A549 (cell line): ENCODE data around the gene PLEKHG4B. TPM values are rescaled to one million over a fixed set of nuclear protein-coding genes. Genes with fewer than 3 reads are reported as not detected.
A peak's percentile ranks its signal among the peaks of the same experiment; 100 is the strongest.

Experiments
- ATAC-seq, 2 experiments: fragments of 200-7000 bp in 1 of 2; fragments of >200 bp in 1 of 2; cut with Nextera tagmentation in 1 of 2; cut with Tn5 transposase in 1 of 2; 3 replicates each; pipeline versions ENCODE4 v1.8.0 to v1.9.1; 2018 to 2020; ENCODE audit warnings: mild to moderate bottlenecking in 1 of 2, moderate library complexity in 1 of 2
- CTCF ChIA-PET: fragments of 300-600 bp; sonication (Branson Sonifier 250); formaldehyde crosslinking; extraction: SDS; loops from one replicate; lab custom pipeline; 2021; ENCODE audit warnings: antibody characterized with exemption, inconsistent platforms; lab: Yijun Ruan, JAX
- POLR2A ChIA-PET: fragments of 350-600 bp; formaldehyde crosslinking; extraction: SDS; loops from one replicate; lab custom pipeline; 2021; ENCODE audit warnings: antibody characterized with exemption, inconsistent platforms; lab: Yijun Ruan, JAX
- DNase-seq, 2 experiments: peaks; one replicate each; pipeline versions ENCODE4 v3.0.0 to v3.0.0-alpha.2; 2011 to 2016; ENCODE audit warnings: low read depth in 1 of 2, low spot score in 1 of 2
- FAIRE-seq: peaks from 2 replicates; lab custom pipeline; 2011; peaks lifted over from hg19 to GRCh38; lab: Jason Lieb, UNC
- H3K27ac ChIP-seq, 2 experiments: fragments of >200 bp; sonication (Bioruptor Twin); formaldehyde crosslinking; 3 replicates each; pipeline ENCODE4 v1.5.1; 2016 to 2017
- H3K4me1 ChIP-seq: fragments of >200 bp; sonication (Bioruptor Twin); formaldehyde crosslinking; 3 replicates; pipeline ENCODE4 v1.6.1; 2016
- H3K4me2 ChIP-seq: fragments of >200 bp; sonication (Bioruptor Twin); formaldehyde crosslinking; 3 replicates; pipeline ENCODE4 v1.6.1; 2016
- H3K4me3 ChIP-seq: fragments of >200 bp; sonication (Bioruptor Twin); formaldehyde crosslinking; 3 replicates; pipeline ENCODE4 v1.5.1; 2016
- H3K9me3 ChIP-seq: fragments of >200 bp; sonication (Bioruptor Twin); formaldehyde crosslinking; 3 replicates; pipeline ENCODE4 v1.6.1; 2016
- BHLHE40 ChIP-seq: IDR thresholded peaks from 2 replicates; pipeline ENCODE4 v1.6.1; 2012; ENCODE audit warnings: low read depth, low read length, inconsistent platforms
- CBX8 ChIP-seq: fragments of 200-600 bp; sonication (generic); IDR thresholded peaks from 2 replicates; pipeline ENCODE4 v1.6.1; 2016
- CEBPB ChIP-seq, 2 experiments: fragments of >200 bp in 1 of 2; sonication (Bioruptor Twin) in 1 of 2; formaldehyde crosslinking in 1 of 2; IDR thresholded peaks; 2 replicates each; pipeline ENCODE4 v1.6.1; 2012 to 2016
- CHD2 ChIP-seq: fragments of 150-350 bp; IDR thresholded peaks from 2 replicates; pipeline ENCODE4 v1.6.1; 2014; ENCODE audit warnings: low read length; ENCODE audit not compliant: partially characterized antibody
- ELK1 ChIP-seq: fragments of 150-350 bp; IDR thresholded peaks from 2 replicates; pipeline ENCODE4 v1.6.1; 2014; ENCODE audit warnings: low read depth, mild to moderate bottlenecking, low read length
- FOSB ChIP-seq: fragments of 250-450 bp; sonication (Bioruptor Pico); IDR thresholded peaks from 2 replicates; pipeline ENCODE4 v1.5.0; 2020; ENCODE audit warnings: mild to moderate bottlenecking, moderate library complexity
- FOXS1 ChIP-seq: fragments of 250-450 bp; sonication (Bioruptor Pico); IDR thresholded peaks from 2 replicates; pipeline ENCODE4 v1.5.0; 2020; ENCODE audit warnings: mild to moderate bottlenecking, moderate library complexity
- HOXB13 ChIP-seq: fragments of 250-450 bp; sonication (Bioruptor Pico); IDR thresholded peaks from 2 replicates; pipeline ENCODE4 v1.5.0; 2020; ENCODE audit warnings: low read depth, mild to moderate bottlenecking, moderate library complexity
- JUN ChIP-seq, 2 experiments: fragments of >200 bp; sonication (Bioruptor Twin); formaldehyde crosslinking; IDR thresholded peaks; 2 replicates in 1 of 2; 3 replicates in 1 of 2; pipeline ENCODE4 v1.6.1; 2016 to 2017
- JUNB ChIP-seq: fragments of >200 bp; sonication (Bioruptor Twin); formaldehyde crosslinking; IDR thresholded peaks from 2 replicates; pipeline ENCODE4 v1.6.1; 2016
- KDM5A ChIP-seq: fragments of 200-600 bp; sonication (generic); IDR thresholded peaks from 2 replicates; pipeline ENCODE4 v1.6.1; 2016; ENCODE audit warnings: antibody characterized with exemption, mild to moderate bottlenecking
- MAX ChIP-seq: IDR thresholded peaks from 2 replicates; pipeline ENCODE4 v1.6.1; 2012
- NFE2L2 ChIP-seq: fragments of 150-350 bp; conservative IDR thresholded peaks from 2 replicates; pipeline ENCODE4 v1.6.1; 2014; ENCODE audit warnings: low read length
- RCOR1 ChIP-seq: fragments of 150-350 bp; IDR thresholded peaks from 2 replicates; pipeline ENCODE4 v1.6.1; 2014; ENCODE audit warnings: antibody characterized with exemption, low read length, low read depth
- SMC3 ChIP-seq: fragments of >200 bp; sonication (Bioruptor Twin); formaldehyde crosslinking; IDR thresholded peaks from 3 replicates; pipeline ENCODE4 v1.6.1; 2018; ENCODE audit warnings: inconsistent platforms
- SREBF2 ChIP-seq: fragments of 450-650 bp; IDR thresholded peaks from 2 replicates; pipeline ENCODE4 v1.6.1; 2014; ENCODE audit warnings: mild to moderate bottlenecking, moderate library complexity
- TP53 ChIP-seq: fragments of 250-450 bp; sonication (Bioruptor Pico); IDR thresholded peaks from 2 replicates; pipeline ENCODE4 v1.5.0; 2021; ENCODE audit warnings: mild to moderate bottlenecking, moderate library complexity
- ZSCAN20 ChIP-seq: fragments of 250-450 bp; sonication (Bioruptor Pico); IDR thresholded peaks from 2 replicates; pipeline ENCODE4 v1.8.0; 2022; ENCODE audit warnings: mild to moderate bottlenecking, moderate library complexity
- WGBS: methylation state at CpG from one replicate; pipeline ENCODE4 v1.1.6; 2017; ENCODE audit errors: missing lambda C conversion rate; 5-methylcytosine and 5-hydroxymethylcytosine counted together
- polyA plus RNA-seq, 4 experiments: library from polyadenylated mRNA; depleted of rRNA in 3 of 4; stranded (reverse); fragments of >200 nt; fragmentation: RNase III in 1 of 4; extraction: RNeasy Plus Mini Kit Qiagen cat#74134 plus additional on column Dnase treatment in 1 of 4; gene quantifications; 2 replicates in 3 of 4; 3 replicates in 1 of 4; pipeline ENCODE4 v1.2.3, GENCODE V29; 2011 to 2017
- TF ChIP-seq, protein P1 (sequence below): IDR thresholded peaks from 2 replicates; pipeline ENCODE4 v1.6.1; 2012; ENCODE audit warnings: low read depth, borderline replicate concordance
- TF ChIP-seq, protein P2 (sequence below): IDR thresholded peaks from 2 replicates; pipeline ENCODE4 v1.6.1; 2012
- TF ChIP-seq, protein P3 (sequence below): fragments of 250-450 bp; sonication (Bioruptor Pico); IDR thresholded peaks from 2 replicates; pipeline ENCODE4 v1.5.0; 2021; ENCODE audit warnings: mild to moderate bottlenecking, moderate library complexity, borderline replicate concordance

The PLEKHG4B gene
- polyA plus RNA-seq, 2 of the 4 experiments (the other 2 are of a cell fraction): 0.57 to 0.59 TPM

DNA sequence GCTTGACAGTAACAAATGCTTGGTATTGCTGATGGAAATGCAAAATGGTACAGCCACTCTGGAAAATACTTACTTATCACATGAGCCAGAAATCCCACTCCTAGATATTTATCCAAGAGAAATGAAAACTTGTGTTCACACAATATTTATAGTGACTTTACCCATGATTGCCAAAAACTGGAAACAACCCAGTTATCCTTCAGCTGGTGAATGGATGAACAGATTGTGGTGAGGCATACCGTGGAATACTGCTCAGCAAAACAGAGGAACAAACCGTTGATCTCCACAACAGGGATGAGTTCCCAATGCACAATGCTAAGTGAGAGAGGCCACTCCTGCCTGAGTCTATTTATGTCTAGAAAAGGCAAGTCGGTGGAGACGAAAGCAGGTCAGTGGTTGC is 58.8 kb downstream of the PLEKHG4B start:
- FAIRE-seq: no peak
- no peak overlapping the region for H3K27ac ChIP-seq
- H3K4me1 ChIP-seq: no peaks in the 10 kb centered on the region
- no peak overlapping the region for H3K4me3 ChIP-seq
- WGBS: 56% methylated on average over 4 of the region's 4 CpGs
- no peak for TF ChIP-seq ELK1
- TF ChIP-seq, all 56 proteins: peak for 0
- H3K9me3 ChIP-seq: peaks cover 27% of the 10 kb centered on the region
- no peak overlapping the region for H3K4me2 ChIP-seq
- ChIA-PET POLR2A (no interaction called here), CTCF (no interaction called here)
- no peak for DNase-seq
- no peak for ATAC-seq

GRCh38 chr5:152077-152476 is 60.1 kb downstream of the PLEKHG4B start:
- no peak overlapping the region for H3K4me2 ChIP-seq
- no peak for FAIRE-seq
- no peak overlapping the region for H3K27ac ChIP-seq
- no peak for DNase-seq
- WGBS: 88% methylated on average over 6 of the region's 6 CpGs
- 0 out of 4 replicates have a peak, but pooled peaks of 1 of the 2 experiments have one; percentile 4 for TF ChIP-seq CEBPB (IDR thresholded peaks at IDR 0.05)
- TF ChIP-seq, protein P1, sequence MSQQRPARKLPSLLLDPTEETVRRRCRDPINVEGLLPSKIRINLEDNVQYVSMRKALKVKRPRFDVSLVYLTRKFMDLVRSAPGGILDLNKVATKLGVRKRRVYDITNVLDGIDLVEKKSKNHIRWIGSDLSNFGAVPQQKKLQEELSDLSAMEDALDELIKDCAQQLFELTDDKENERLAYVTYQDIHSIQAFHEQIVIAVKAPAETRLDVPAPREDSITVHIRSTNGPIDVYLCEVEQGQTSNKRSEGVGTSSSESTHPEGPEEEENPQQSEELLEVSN: no peak
- no peaks in the 10 kb centered on the region for H3K4me1 ChIP-seq
- ChIA-PET CTCF (interaction anchor here (0.6 to 1.1 kb wide), 2 partner anchors 10 to 137 kb away, joined by 3 read pairs; no protein-coding TSS in a partner anchor), POLR2A (no interaction called here)
- peaks cover 24% of the 10 kb centered on the region for H3K9me3 ChIP-seq
- ATAC-seq: no peak
- H3K4me3 ChIP-seq: no peak overlapping the region

- Histone ChIP-seq H3K4me1 (no peaks in the 10 kb centered on the region), H3K9me3 (peaks cover 12% of the 10 kb centered on the region), H3K4me3 (no peak overlapping the region), H3K27ac (no peak overlapping the region), H3K4me2 (no peak overlapping the region)
- ATAC-seq: no peak
- FAIRE-seq: no peak
- TF ChIP-seq BHLHE40 (no peak), NFE2L2 (no peak), MAX (no peak), KDM5A (no peak), CBX8 (no peak), ZSCAN20 (CRISPR knock-in tag) (no peak), CHD2 (no peak), JUN (IDR thresholded peaks at IDR 0.05) (no peak), SMC3 (no peak), FOSB (no peak), FOXS1 (CRISPR knock-in tag) (no peak), HOXB13 (no peak), TP53 (CRISPR knock-in tag) (no peak), RCOR1 (no peak), SREBF2 (no peak), ELK1 (no peak), JUNB (no peak)
- TF ChIP-seq, protein P2, sequence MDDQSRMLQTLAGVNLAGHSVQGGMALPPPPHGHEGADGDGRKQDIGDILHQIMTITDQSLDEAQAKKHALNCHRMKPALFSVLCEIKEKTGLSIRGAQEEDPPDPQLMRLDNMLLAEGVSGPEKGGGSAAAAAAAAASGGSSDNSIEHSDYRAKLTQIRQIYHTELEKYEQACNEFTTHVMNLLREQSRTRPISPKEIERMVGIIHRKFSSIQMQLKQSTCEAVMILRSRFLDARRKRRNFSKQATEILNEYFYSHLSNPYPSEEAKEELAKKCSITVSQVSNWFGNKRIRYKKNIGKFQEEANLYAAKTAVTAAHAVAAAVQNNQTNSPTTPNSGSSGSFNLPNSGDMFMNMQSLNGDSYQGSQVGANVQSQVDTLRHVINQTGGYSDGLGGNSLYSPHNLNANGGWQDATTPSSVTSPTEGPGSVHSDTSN: no peak
- TF ChIP-seq, protein P3, sequence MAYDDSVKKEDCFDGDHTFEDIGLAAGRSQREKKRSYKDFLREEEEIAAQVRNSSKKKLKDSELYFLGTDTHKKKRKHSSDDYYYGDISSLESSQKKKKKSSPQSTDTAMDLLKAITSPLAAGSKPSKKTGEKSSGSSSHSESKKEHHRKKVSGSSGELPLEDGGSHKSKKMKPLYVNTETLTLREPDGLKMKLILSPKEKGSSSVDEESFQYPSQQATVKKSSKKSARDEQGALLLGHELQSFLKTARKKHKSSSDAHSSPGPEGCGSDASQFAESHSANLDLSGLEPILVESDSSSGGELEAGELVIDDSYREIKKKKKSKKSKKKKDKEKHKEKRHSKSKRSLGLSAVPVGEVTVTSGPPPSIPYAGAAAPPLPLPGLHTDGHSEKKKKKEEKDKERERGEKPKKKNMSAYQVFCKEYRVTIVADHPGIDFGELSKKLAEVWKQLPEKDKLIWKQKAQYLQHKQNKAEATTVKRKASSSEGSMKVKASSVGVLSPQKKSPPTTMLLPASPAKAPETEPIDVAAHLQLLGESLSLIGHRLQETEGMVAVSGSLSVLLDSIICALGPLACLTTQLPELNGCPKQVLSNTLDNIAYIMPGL: no peak
- TF ChIP-seq, protein P1: no peak
- ChIA-PET POLR2A (no interaction called here), CTCF (interaction anchor here (1.1 to 1.4 kb wide), 3 partner anchors 9 to 27 kb away, joined by 3 to 4 read pairs (median 3); no protein-coding TSS in a partner anchor)
- DNase-seq: no peak
- 73% methylated on average over 8 of the region's 8 CpGs for WGBS
These were observed 61.3 kb downstream of the PLEKHG4B start for GRCh38 chr5:153256-153655.
